Activated gamma-delta T cell treated with anti-CD3 and anti-CD28 coated beads, Interleukin-2, amount 50 U/mL, for 16 hours (primary cell): ENCODE results near the gene WDFY2.
A peak's percentile ranks its signal among the peaks of the same experiment; 100 is the strongest.

Experiments
- DNase-seq: peaks from one replicate; pipeline ENCODE4 v3.0.0-alpha.2; 2020; ENCODE audit warnings: low read depth

Gene WDFY2

DNA sequence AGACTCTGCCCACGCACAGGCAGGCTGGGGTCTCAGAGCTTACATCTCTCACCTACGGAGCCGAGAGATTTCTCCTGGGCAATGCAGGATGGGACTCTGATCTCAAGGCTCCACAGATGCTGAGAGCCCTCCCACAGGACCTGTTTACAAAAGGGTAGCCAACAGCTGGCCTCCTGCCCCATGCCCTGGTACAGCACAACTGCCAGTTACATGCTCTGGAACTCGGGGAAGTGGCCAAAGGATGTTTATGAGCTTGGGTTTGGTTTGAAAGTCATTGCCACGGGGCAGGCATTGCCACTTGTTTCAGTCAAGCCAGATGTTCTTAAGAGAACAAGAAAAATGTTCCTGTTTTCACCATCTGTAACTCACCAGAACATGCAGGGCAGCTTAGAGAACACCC lies 216.2 kb downstream of the WDFY2 start:
- no peak for DNase-seq

DNA sequence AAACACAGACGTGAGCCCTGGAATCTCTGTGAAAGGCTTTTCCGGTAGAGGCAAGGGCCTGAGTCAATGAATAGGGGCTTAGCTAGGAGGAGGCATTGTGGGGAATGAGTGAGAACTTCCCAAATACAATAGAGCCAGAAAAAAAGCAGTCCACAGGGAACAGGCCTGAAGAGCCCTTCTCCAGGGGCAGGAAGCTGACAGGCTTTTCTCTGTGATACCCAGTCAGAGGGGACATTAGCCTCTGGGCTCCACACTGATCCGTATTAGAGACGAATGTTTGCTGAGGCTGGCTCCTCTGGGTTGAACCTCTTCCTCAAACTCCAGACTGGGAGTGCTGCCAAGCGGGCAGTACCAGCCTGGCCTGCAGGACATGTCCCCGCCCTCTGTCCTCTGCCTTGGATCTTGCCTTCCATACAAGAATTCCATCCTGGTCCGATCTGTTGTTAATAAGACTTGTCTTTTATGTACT lies 217.4 kb downstream of the WDFY2 start:
- no peak for DNase-seq

DNA sequence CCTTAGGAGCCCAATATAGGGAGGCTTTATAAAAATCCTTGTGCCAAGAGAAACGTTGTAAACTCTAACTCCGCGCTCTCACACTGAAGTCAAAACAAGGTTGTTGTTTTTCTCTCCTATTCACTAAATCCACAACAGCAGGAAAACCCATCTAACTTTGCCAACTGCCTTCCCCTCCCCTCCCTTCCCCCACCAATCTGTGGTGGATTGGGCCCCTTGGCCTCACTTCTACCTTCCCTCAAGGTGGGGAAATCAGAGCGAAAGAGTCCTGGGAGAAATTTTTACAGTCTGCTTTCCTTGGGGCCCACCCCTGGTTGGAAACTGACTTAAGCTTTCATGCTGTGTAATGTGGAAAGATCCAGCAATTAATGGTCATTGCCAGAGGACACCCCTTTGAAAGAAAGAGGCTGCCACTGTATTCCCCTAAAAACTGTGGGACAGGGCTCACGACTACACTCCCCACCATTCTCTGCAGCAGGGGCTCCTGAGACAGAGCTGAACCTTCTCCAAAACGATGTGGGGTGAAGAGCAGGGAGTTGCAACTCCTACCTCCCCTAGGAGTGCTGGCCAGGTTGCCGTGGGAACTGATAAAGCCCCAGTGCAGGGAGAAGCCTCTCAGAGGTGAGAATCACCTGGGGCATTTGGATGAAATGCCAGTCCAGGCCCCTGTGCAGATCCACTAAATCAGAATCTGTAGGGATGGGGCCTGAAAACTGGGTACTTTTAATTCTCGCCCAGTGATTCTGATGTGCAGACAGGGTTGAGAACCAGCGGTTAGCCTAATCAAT lies 218.6 kb downstream of the WDFY2 start:
- no peak for DNase-seq

DNA sequence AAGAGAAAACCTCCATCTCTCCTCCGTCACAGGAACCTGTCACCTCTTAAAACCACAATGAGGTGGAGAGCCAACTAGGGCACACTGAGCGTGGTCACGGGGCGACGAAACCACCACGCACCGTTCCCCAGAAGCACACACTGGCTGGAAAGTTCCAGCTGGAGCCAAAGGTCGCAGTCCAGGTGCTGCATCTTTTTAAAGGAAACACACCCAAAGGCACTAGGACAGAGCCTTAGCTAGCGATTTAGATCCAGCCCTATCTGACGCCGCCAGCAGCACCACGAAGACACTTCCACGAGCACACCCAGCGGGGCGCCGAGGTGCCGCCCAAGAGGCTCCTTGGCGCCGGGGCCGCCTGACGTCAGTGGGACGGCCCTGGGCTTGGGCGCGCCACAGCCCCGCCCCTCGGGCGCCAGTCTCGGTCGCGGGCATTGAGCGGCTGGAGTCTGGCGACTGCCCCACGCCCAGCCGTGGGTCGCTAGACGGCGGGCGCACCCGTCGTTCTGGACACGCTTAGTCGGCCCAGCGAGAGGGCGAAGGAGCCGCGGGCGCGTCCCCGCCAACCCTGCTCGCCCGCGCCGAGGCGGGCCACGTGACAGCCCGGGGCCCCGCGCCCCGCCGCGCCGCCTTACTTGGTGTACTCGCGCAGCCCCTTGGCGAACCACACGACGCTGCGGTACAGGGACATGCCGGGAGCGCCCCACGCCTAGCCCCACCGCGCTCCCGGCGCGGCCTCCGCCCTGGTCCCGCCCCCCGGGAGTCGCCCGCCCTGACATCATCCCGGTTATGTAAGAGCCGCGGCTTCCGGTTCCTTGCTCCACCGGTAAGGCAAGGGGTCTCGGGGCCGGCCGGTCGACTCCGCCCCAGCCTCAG lies 219.4 kb downstream of the WDFY2 start, which contains the start of gene DHRS12:
TSS of gene DHRS12 (minus strand) at position 742 of the 873 bp plus-strand sequence. CDS start 4,504 bp downstream, outside the sequence.
- DNase-seq: peak; percentile 72

DNA sequence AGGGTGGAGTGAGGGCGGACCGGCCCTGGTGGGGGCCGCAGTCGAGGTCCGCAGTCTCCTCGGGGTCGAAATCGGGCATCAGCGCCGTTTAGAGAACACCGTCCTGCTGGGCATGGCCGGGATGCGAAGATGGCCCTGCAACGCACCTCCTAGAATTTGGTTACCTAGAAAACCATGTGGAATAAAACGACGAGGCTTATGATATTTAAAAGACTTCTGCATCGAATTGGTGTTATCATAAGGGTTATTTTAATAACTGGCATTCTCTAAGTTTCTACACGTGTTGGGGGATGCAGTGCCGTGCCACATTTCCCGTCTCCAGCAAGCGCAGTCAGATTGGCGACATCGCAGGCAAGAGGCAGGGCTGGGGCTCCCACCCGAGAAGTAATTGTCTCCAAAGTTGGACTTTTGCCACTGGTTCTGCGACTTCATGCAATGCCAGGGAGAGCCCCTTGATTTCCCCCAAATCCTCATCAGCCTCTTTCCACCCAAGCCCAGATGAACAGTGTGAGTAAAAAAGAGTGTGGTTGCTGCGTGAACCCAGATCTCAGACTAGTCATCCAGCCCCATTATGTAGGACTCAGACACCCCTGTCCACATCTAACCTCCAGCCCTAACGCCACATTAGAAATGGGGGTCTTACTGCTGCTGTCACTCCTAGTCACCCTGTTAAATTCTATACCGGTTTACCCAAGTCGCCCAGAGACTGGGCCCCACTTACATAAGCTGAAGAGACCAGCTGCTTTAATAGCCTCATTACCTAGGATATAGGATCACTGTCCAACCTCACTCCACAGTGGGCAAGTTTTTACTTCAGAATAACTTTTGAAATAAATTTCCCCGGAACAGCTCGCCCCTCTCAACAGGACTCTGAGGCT lies 220.3 kb downstream of the WDFY2 start:
- no peak for DNase-seq

DNA sequence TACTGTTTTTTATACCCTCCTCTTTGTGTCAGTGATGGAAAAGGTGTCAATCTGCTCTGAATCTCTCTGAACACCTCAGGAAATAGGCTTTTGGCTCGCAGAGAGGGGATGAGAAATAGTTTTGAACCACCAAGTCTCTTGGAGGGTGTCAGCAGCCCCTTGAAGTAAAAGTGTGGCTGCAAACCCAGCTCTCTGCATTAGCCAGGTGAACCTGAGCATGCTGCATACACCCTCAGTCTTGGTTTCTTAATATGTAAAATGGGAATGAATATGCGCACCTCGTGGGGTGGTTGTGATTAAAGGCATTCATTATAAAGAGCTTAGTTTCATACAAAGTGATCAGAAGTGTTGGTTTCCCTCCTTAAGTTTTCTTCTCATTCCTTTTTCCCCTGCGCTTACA lies 221.1 kb downstream of the WDFY2 start:
- DNase-seq: no peak

DNA sequence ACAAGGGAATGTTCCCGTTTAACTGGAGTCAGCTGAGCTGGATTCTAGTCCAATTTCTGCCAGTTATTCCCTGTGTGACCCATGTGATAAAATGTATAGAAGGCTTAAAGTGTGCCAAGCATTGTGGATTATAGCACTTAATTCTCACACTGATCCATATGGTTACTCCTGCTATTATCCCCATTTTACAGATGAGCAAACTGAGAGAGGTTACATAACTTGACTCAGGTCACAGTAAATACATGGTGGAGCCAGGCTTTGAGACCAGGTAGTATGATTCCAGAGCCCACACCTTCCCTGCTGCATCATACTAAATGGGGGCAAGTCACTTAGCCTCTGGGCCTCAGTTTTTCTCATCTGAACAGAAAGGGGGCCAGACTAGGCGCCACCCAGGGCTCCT lies 221.7 kb downstream of the WDFY2 start:
- DNase-seq: no peak

DNA sequence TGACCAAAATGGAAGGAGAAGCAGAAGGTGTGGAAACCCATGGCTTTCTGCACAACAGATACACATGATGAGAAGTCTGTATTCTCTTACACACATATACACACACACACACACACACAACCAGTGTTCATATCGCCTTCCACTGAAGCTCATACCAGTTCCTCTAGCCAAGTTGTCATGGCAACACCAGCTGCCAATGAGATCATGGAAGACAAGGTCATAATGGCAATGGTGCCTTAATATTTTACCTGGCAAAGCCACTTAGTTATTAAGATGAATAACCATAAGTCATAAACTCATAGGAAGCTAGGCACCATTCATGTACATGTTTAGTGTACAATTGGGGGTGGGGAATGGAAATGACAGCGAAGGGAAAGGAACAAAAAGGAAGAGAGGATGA lies 222.3 kb downstream of the WDFY2 start:
- DNase-seq: no peak

DNA sequence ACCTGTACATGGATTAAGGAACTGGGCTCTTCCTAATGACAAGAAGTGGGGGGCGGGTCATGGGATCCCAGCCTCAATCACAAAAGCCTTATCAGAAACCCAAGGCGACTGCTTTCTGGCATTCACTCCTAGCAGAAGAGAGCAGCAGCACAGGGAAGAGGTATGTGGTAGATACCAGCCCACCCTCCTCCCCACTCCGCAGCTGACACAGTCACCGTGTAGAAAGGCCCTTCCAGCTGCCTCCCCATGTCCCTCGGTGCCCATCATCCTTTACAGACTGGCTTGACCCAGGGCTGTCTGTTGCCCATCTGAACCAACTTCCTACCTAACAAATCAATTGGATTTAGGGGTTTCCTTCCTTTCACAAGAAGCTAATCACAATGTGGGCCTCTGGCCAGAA lies 222.8 kb downstream of the WDFY2 start:
- no peak for DNase-seq

DNA sequence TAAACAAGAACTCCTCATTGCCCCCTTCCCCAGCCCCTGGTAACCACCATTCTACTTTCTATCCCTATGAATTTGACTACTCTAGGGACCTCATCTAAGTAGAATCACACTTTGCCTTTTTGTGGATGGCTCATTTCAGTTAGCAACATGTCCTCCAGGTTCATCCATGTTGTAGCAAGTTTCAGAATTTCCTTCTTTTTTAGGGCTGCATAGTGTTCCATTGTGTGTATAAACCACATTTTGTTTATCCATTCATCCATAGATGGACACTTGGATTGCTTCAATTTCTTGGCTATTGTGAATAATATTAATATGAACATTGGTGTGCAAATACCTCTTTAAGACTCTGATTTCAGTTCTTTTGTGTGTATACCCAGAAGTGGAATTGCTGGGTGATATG lies 224.5 kb downstream of the WDFY2 start:
- DNase-seq: no peak

DNA sequence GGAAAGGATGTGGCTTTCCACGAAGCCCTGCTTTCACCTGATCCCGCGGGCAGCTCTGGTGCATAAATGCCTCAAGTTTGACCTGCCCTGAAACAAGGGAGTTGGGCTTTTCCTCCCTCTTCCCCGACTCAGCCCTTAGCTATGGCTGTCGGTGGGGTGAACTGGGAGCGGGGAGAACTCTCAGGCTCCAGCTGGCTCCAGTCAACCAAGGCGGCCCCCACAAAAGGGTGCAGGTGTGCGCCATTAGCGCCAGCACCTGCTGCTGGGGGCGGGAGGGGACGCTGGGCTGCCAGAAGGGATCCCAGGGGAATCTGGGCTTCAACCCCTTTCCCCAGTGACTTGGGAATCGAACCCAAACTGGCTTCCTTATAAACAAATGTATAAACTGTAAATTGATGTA lies 226.8 kb downstream of the WDFY2 start:
- DNase-seq: no peak

DNA sequence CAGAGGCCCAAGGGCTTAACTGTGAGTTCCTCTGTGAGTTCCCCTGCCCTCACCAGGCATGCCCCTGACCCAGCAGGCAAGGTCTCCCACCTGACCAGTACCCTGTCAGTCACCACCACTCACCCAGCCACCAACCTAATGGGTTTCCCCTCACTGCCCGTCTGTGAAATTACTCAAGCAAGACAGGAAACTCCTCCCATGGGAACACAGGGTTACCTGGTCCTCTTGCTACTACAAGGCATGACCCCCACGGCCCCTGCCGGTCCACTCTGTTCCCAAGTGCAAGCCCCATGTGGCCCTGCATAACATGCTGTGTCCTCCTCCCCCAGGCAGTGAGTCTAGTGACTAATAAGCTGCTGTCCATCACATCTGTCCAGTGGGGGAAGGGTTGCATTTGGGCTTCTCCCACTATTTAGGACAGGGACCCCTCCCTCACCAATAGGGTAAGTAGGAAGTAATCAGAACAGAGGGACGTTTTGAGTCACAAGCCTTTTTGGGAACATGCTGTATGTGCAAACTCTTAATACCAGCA lies 227.7 kb downstream of the WDFY2 start:
- no peak for DNase-seq

DNA sequence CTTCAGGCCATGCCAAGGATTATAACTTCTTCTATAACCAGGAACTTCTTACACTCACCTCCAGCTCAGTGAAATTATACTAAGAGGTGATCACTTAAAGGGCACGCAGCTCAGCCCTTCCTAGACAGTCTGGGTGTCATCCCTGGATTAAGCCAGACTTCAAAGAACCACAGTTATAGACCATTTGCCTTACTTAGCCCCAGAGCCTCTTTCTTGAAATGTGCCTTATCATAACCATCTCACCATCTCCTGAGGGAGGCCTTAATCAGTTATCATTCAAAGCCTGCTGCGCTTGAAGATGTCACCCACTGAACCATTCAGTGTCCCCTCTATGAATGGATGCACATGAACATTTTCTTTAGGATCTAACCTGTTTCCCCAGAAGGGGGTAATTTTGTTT lies 229.8 kb downstream of the WDFY2 start:
- DNase-seq: no peak

DNA sequence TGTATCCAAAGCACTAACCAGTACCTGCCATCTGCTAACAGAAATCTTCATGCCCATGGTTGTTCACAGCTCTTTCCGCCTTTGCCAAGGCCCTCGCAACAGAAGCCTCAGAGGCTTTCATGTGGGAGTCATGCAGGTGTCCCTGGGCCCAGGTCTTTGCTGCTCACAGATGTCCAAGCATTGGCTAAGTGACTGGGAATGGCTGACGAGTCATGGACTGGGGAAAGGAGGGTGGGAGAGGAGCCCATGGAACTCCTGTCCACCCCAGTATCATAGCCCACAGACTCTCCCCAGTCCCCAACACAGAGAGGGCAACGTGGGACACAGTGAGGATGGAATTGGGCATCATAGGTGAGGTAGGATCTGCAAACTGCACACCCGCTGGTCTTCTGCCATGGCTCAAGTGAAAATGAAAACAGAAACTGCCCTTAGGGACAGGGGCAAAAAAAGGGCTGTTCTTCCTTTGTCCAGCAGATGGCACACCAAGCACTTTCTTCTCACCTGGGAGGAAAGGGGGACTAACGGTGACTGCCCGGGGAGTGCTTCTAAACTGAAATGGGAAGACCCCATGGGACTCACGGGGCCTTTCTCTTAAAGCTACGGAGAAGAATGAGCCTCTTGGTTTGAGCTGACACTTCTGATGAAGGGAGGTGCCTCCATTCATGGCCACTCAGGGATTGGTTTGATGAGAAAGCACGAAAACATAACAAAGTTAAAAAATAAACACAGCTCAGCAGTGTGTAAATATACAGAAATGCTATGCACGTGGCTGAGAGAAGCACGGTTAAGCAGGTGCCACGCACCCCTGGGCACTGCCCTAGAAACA lies 230.8 kb downstream of the WDFY2 start:
- DNase-seq: peak; percentile 66

DNA sequence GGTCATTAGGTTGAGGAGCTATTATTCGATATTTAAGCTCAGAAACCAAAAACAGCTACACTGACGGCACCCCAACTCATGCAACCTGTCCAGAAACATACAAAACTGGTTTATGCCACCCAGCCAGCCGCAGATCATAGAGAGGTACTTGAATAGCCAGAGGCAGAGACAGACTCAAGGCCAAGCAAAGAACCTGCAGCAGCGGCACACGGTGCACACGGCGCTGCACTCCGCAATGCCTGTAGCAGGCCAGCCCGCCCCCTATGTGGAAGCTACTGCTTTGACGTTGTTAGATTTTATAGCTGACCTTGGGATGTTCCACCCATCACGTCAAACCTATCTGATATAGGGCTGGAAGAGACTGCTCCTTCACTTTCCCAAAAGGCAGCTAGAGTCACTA lies 231.6 kb downstream of the WDFY2 start:
- DNase-seq: no peak

DNA sequence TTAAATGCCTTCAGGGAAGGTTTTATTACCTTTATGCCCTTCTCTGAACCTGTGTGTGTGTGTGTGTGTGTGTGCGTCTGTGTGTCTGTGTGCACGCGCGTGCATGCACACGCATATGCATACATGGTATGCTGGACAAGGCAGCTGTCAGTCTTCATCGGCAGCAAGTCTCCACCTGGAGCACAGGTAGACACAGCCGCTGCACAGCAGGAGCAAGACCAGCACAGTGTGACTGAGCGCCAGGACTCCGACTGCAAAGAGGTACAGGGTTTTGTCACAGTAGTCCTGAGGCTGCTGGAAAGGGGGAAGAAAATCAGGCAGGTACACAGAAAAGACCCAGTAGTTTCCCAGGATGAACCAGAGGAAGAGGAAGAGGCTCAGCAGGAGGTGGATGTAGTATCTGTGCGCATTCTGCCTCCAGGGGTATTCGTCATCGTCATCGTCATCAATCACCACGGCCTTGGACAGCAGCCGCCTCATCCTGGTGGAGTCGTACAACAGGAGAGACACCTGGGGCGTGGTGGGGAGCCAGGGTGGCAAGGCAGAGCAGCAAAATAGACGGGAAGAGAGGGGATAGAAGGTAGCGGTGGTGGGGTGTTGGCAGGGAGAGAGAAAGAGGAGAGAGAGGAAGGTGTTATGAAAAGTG lies 232.5 kb downstream of the WDFY2 start:
- DNase-seq: no peak
